K562 (cell line): Measurements from ENCODE around the gene OR9G4. TPM values are rescaled to one million over a fixed set of nuclear protein-coding genes. Genes with fewer than 3 reads are reported as not detected.

Source experiments
- CBFB ChIP-seq: sonication (generic); formaldehyde crosslinking; IDR thresholded peaks from 2 replicates; pipeline ENCODE4 v1.4.0; 2020; ENCODE audit warnings: mild to moderate bottlenecking, missing genetic modification reagents
- ELK1 ChIP-seq: sonication (generic); formaldehyde crosslinking; IDR thresholded peaks from 2 replicates; pipeline ENCODE4 v1.8.1; 2022; ENCODE audit warnings: missing genetic modification reagents
- GABPA ChIP-seq: fragments of 200-800 bp; sonication (Bioruptor generic); conservative IDR thresholded peaks from 2 replicates; pipeline ENCODE4 v1.6.1; 2016; ENCODE audit warnings: low read depth, missing genetic modification characterization, missing compliant biosample characterization
- NR4A1 ChIP-seq, 2 experiments: fragments of 250-450 bp in 1 of 2; fragments of 450-650 bp in 1 of 2; sonication (Bioruptor Pico) in 1 of 2; IDR thresholded peaks; 2 replicates each; pipeline versions ENCODE4 v1.4.0 to v1.6.1; 2016 to 2020; ENCODE audit warnings: mild to moderate bottlenecking in 2 of 2, missing compliant biosample characterization in 1 of 2, missing genetic modification characterization in 1 of 2, moderate library complexity in 1 of 2
- RNF2 ChIP-seq: sonication (generic); IDR thresholded peaks from 2 replicates; pipeline ENCODE4 v1.6.1; 2016
- ZNF609 ChIP-seq: sonication (generic); formaldehyde crosslinking; IDR thresholded peaks from 2 replicates; pipeline ENCODE4 v1.8.1; 2023; ENCODE audit warnings: missing genetic modification reagents, mild to moderate bottlenecking, borderline replicate concordance
- polyA plus RNA-seq, 8 experiments: library from polyadenylated mRNA; depleted of rRNA in 4 of 8; stranded (reverse) in 5 of 8; unstranded in 3 of 8; fragments of >200 nt; fragmentation: Nextera tagmentation in 2 of 8; fragmentation: Illumina TruSeq in 1 of 8; extraction: Ambion mirVana in 2 of 8; extraction: Trizol in 1 of 8; gene quantifications; 2 replicates each; pipeline versions ENCODE4 v1.2.1 to v1.2.3, GENCODE V29; 2011 to 2014; ENCODE audit warnings: inconsistent platforms in 1 of 8, missing spikeins in 1 of 8
- total RNA-seq, 7 experiments: library from RNA; depleted of rRNA in 6 of 7; stranded (reverse); fragments of >200 nt in 6 of 7; fragmentation: Illumina TruSeq in 2 of 7; extraction: Trizol in 2 of 7; gene quantifications; 2 replicates each; pipeline versions ENCODE4 v1.2.1 to v1.2.3, GENCODE V29; 2011 to 2021; ENCODE audit warnings: low replicate concordance in 1 of 7

OR9G4 gene
- total and polyA plus RNA-seq, 9 of the 15 experiments (the other 6 are each of a cell fraction or from before 2014, with no cell fraction given) = not detected

- TF ChIP-seq NR4A1 (CRISPR knock-in tag; IDR thresholded peaks at IDR 0.05) = no peak
- TF ChIP-seq NR4A1 (tag; IDR thresholded peaks at IDR 0.05) = no peak
- TF ChIP-seq GABPA (tag) = no peak
- no peak for TF ChIP-seq RNF2
- no peak for TF ChIP-seq CBFB
- TF ChIP-seq ZNF609 (CRISPR knock-in tag) = no peak
- no peak for TF ChIP-seq ELK1
Measured at GRCh38 chr11:56700242-56700913, 48.1 kb downstream of the OR9G4 start (continued).
